GM13976 (cell line): ENCODE results near the gene CPA1.

ENCODE experiments used
- DNase-seq: peaks from one replicate; pipeline ENCODE4 v3.0.0; 2012; ENCODE audit warnings: low spot score
- CTCF ChIP-seq: IDR thresholded peaks from 2 replicates; pipeline ENCODE4 v1.5.1; 2012; ENCODE audit warnings: borderline replicate concordance, mild to moderate bottlenecking; ENCODE audit not compliant: insufficient read depth; ENCODE audit errors: extremely low read depth, missing control alignments, control extremely low read depth
- in situ Hi-C: fragments of 300-500 bp; cut with MboI; formaldehyde crosslinking; loops from one replicate; pipeline ENCODE4 v1.12.0; 2022; ENCODE audit warnings: low sequenced_read_pairs, mixed read lengths, inconsistent platforms; ENCODE audit not compliant: unreplicated experiment

Gene CPA1

GRCh38 chr7:130395421-130395820 lies 15.1 kb downstream of the CPA1 start:
- no peak for DNase-seq
- in situ Hi-C loops = no loop called here
- TF ChIP-seq CTCF = no peak

GRCh38 chr7:130396109-130396508 lies 15.8 kb downstream of the CPA1 start:
- in situ Hi-C loops = no loop called here
- DNase-seq = no peak
- TF ChIP-seq CTCF = no peak

- DNase-seq = no peak
- no peak for TF ChIP-seq CTCF
- in situ Hi-C loops = no loop called here
Measured at GRCh38 chr7:130397051-130397757, 16.9 kb downstream of the CPA1 start.

GRCh38 chr7:130397758-130398073 lies 17.4 kb downstream of the CPA1 start:
- no peak for DNase-seq

GRCh38 chr7:130398526-130399090 lies 18.3 kb downstream of the CPA1 start:
- in situ Hi-C loops = no loop called here
- no peak for TF ChIP-seq CTCF
- DNase-seq = no peak

More at GRCh38 chr7:130397758-130398073, 17.4 kb downstream of the CPA1 start:
- in situ Hi-C loops = no loop called here
- TF ChIP-seq CTCF = no peak

GRCh38 chr7:130400120-130400572 lies 19.9 kb downstream of the CPA1 start:
- no peak for TF ChIP-seq CTCF
- in situ Hi-C loops = no loop called here
- no peak for DNase-seq
